ENCODE data around the gene ENPP4. TPM values are rescaled to one million over a fixed set of nuclear protein-coding genes. Genes with fewer than 3 reads are reported as not detected.
"Not testable (repeated sequence)": the region's sequence is repeated elsewhere in the genome, so short reads cannot be mapped to it uniquely, and the experiment has no call there.

ENPP4 gene
- total RNA-seq, 1 donor from 2014 or later = 0.80 TPM

GRCh38 chr6:46134216-46134615, 4.4 kb downstream of the ENPP4 start:
- no peak for ATAC-seq

- no peak for ATAC-seq
Observed at GRCh38 chr6:46135176-46135575, 5.4 kb downstream of the ENPP4 start.

GRCh38 chr6:46136831-46137230, 7.0 kb downstream of the ENPP4 start:
- no peak for ATAC-seq

DNA sequence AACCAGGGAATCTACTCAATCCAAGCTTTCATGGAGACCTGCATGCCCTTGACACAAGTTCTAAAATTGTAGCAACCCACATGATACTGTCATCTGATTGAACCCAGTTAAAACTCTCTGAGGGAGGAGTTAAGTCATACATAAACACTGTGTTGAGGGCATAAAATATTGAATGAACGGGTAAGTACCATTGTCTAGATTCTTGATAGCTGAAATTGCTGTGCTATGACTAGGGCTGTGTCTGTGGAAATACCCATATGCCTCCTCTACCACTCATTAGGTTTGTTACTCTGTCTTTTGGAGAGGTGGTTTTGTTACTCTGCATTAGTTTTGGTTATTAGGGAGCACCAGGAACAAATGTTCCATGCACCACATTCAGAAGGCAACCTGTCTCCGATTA, 7.6 kb downstream of the ENPP4 start:
- ATAC-seq = no peak

GRCh38 chr6:46138281-46138680, 8.5 kb downstream of the ENPP4 start:
- ATAC-seq = no peak

GRCh38 chr6:46144270-46144669, 14.5 kb downstream of the ENPP4 start:
- no peak for ATAC-seq

DNA sequence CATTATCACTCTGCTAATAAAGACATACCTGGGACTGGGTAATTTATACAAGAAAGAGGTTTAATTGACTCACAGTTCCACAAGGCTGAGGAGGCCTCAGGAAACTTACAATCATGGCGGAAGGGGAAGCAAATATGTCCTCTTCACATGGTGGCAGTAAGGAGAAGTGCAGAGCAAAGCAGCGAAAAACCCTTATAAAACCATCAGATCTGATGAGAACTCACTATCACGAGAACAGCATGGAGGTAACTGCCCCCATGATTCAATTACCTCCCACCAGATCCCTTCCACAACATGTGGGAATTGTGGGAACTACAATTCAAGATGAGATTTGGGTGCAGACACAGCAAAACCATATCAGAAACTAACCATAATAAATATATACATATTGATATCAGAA, 19.3 kb downstream of the ENPP4 start:
- ATAC-seq = not testable (repeated sequence)

DNA sequence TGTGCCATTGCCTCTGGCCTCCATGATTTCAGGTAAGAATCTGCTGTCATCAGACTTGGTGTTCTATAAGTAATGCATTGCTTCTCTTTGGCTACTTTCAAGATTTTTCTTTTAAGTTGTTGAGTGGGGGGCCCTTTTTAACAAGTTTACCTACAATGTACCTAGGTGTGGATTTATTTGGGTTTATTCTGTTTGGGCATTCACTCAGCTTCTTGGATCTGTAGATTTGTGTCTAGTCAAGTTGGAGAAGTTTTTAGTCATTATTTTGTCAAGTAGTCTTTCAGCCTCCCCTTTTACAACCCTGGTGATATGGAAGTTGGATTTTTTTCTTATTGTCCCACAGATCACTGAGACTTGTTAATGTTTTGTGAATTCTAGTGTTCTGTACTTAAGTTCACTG, 26.9 kb downstream of the ENPP4 start:
- no peak for ATAC-seq

GRCh38 chr6:46159229-46159628, 29.4 kb downstream of the ENPP4 start:
- ATAC-seq = no peak

DNA sequence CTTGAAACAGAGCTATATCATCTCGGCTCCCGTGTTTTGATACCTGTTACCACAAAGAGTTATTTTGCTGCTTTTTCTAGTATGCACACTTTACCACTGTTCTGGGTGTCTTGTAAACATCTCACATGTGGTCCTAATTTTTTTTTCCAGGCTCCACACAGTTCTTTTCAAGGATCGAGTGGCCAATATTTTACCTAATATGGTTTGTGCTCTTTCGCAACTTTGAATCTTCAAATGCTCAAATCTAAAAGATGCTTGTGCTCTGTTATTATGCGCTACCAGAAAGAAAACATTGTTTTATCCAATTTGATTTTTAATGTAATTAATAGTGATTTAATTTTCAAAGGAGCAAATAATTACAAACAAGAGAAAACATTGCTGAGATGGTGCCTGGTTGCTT, 30.3 kb downstream of the ENPP4 start:
- ATAC-seq = no peak

- ATAC-seq = peak; percentile 90
Observed at GRCh38 chr6:46170357-46171289, 40.8 kb downstream of the ENPP4 start, which contains the start of gene ENPP5. Gene ENPP5 (minus strand): TSS chr6:46170980. CDS start chr6:46168262, 2,718 bp downstream.

DNA sequence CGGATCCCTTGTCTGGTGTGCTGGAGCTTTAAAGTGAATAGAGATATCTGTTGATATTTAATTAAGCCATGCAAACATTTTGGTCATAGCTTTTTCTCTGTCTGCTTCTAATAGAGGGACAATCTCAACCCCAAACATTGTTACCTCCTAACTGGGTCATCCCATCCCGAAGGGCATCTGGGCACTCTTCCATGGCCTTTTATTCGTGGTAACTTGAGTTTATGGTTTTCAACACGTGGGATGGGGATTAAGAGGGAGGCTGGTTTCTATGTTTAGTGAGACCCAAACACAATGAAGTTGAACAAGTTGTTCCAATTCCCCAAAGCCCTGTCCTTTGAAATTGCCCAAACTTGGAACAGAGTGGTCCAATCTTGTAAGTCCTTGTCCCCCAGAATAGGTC, 42.4 kb downstream of the ENPP4 start:
- no peak for ATAC-seq

GRCh38 chr6:46174904-46175303, 45.1 kb downstream of the ENPP4 start:
- ATAC-seq = no peak

GRCh38 chr6:46175446-46175845, 45.7 kb downstream of the ENPP4 start:
- no peak for ATAC-seq

DNA sequence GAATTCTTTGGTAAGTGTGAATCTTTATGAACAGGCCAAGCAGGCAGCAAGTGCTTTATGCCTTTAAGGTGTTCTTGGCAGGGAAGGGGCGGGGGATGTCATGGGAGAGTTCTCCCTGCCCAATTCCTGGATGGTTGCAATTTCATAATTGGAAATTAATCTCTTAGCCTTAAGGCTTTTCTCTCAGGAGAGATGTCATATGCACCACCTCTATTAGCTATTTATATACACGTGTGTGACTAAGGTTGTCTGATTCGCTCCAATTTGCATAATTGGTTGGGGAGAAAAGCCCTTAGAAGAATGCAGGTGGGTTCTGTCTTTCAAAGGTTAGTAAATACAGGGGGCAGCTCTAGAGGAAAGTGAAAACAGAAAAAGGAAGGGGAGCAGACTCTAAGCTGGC, 46.2 kb downstream of the ENPP4 start:
- peak; percentile 45 for ATAC-seq

DNA sequence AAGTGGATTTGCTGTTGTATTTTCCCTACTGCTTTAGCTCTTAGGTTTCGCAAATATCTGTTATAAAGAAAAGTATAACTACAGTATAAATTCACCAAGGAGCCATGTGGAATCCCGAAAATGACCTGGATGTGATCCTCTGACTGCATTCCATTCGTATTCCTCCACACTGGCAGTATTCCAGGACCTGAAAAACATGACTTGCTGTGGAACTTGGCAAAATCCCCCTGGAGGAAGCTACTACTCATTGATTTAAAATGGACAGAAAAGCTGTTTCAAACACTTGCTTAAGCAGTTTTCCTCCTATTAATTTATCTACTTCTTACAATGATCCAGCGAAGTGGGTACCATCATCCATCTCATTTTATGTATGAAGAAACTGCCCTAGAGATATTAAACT, 54.3 kb downstream of the ENPP4 start:
- ATAC-seq = no peak

DNA sequence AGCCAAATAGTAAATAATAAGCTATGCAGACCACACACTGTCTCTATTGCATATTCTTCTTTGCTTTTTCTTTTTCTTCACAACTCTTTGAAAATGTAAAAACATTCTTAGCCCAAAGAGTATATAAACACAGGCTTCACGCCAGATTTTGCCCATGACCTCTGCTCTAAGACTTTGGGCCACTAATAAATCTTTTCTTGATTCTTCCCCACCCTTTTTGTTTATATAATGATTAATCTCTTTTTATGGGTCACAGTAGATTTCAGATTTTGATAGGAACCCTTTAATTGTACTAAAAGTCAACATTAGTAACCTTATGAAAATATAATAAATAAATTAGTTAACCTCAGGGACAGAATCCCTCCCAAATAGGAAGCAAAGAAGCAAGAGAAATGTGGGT, 56.8 kb downstream of the ENPP4 start:
- no peak for ATAC-seq

DNA sequence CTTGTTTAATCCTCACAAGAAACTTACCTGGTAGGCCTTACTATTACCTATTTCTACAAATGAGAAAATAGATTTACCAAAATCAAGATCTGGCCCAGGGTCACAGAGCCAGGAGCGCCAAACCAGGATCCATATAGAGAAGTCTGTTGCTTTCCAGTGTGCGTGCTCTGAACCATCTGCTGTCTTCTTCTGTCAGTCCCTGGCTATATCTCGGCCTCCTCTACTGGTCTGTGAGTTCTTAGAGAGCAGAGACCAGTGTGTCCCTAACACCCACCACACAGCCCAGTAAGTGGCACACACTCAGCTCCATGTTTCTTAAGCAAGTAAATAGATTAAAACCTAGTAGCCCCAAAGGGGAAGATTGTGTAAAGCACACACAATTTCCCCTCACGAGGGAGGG, 59.9 kb downstream of the ENPP4 start:
- no peak for ATAC-seq

DNA sequence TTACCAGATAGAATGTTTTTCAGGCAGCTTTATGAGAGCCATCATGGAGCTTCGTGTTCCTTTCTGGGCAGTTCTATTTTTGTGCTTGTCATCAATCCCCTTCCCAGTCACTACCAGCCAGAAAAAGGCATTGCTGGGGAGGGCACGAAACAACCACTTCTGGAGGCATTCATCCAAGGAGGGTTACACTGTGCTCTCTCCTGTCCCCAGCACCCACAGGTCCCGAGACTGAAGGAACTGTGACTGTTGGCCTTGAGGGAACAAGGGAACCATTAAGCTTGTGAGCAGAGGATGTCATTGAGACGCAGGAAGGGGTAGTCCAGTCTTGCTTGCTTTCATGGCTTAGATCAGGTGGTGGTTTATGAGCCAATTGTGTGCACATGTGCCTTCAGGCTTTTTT, 61.1 kb downstream of the ENPP4 start:
- no peak for ATAC-seq

DNA sequence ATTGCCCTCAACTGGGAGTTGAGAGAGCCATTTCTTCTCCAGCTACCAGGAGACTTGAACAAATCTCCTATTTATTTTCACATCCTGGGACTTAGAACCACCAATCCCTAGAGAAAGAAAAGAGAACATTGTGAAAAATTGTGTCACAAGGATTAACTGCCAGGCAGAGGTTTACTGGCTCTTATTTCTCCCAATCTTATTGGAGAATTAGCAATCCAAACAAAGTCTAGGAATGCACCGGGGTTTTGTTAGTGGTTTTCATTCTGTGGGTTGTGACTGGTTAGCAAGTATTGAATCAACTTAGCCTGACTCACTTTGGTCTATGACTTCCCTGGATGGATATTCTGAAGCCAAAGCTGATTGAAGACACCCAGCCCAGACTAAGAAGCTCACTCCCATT, 62.2 kb downstream of the ENPP4 start:
- ATAC-seq = no peak
